Mammary epithelial cell (primary cell): ENCODE results near the gene AUTS2.

Experiments
- EZH2 ChIP-seq: IDR thresholded peaks from 2 replicates; pipeline ENCODE4 v1.6.1; 2012; ENCODE audit warnings: low read length, inconsistent platforms, borderline replicate concordance
- TF ChIP-seq, protein P1 (sequence below), 2 donors: IDR thresholded peaks in 1 of 2; conservative IDR thresholded peaks in 1 of 2; 2 replicates each; pipeline ENCODE4 v1.5.1; 2011 to 2012; ENCODE audit warnings: inconsistent platforms in 2 of 2, low read length in 2 of 2, mild to moderate bottlenecking in 2 of 2, control low read depth in 1 of 2, low read depth in 1 of 2; ENCODE audit not compliant: insufficient read depth in 1 of 2; ENCODE audit errors: extremely low read depth in 1 of 2

DNA sequence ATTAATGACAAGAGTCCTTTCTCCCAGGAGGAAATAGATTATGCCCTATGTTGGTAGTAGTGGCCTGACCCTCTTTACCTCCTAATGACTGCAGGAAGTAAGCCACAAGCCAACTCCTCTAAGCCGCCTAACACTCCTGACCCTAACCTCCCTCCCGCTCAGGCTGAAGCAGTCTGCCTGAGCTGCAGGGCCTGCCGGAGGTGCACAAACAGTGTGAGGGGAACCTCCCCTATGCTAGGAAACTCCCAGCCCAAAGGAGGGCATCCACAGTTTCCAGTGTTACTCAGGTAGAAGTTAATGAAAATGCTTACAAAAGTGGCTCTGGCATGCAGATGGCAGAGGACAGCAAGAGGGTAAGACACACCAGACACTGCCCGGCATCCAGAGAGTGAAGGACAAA lies 1239.3 kb downstream of the AUTS2 start:
- TF ChIP-seq, protein P1, sequence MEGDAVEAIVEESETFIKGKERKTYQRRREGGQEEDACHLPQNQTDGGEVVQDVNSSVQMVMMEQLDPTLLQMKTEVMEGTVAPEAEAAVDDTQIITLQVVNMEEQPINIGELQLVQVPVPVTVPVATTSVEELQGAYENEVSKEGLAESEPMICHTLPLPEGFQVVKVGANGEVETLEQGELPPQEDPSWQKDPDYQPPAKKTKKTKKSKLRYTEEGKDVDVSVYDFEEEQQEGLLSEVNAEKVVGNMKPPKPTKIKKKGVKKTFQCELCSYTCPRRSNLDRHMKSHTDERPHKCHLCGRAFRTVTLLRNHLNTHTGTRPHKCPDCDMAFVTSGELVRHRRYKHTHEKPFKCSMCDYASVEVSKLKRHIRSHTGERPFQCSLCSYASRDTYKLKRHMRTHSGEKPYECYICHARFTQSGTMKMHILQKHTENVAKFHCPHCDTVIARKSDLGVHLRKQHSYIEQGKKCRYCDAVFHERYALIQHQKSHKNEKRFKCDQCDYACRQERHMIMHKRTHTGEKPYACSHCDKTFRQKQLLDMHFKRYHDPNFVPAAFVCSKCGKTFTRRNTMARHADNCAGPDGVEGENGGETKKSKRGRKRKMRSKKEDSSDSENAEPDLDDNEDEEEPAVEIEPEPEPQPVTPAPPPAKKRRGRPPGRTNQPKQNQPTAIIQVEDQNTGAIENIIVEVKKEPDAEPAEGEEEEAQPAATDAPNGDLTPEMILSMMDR (conservative IDR thresholded peaks at IDR 0.05 in 1 of 2, IDR thresholded peaks at IDR 0.05 in 1 of 2; ENCODE audit: extremely low read depth in 1 of 2, insufficient read depth in 1 of 2, low read depth in 1 of 2, low read length in 2 of 2): no peak
- no peak for TF ChIP-seq EZH2
